Measurements from ENCODE around the gene RAPGEF5. TPM values are rescaled to one million over a fixed set of nuclear protein-coding genes. Genes with fewer than 3 reads are reported as not detected.

Gene RAPGEF5
- total and polyA plus RNA-seq, 2 donors (not counting 3 experiments of a cell fraction or from before 2014, with no cell fraction given): 10.0 to 43.2 TPM

DNA sequence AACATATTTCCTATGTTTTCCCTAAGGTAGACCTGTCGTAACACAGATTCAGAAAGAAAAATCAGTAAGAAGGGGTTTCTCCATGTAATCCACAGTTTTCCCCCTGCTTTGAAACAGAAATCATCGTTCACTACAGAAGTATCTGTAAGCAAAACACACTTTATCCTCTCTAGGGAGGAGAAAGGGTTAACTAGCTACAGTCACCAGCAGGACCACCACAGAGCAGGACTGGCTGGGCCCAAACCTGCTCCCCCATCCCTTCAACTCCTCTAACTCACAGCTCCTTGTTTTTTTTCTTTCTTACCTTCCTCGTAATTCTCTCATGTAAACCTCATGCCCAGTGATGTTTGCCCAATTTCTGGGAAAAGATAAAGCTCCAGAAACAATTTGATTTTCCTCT is 167.7 kb downstream of the RAPGEF5 start:
- no peak for DNase-seq (ENCODE audit: low read depth, low spot score)
- TF ChIP-seq MYC (IDR thresholded peaks at IDR 0.05; ENCODE audit: low read depth, low read length) (no peak), EZH2 (IDR thresholded peaks at IDR 0.05; ENCODE audit: borderline replicate concordance, low read depth, low read length, severe bottlenecking) (no peak), POLR2AphosphoS5 (IDR thresholded peaks at IDR 0.05; ENCODE audit: insufficient read depth, low read depth, low read length) (no peak), JUN (IDR thresholded peaks at IDR 0.05; ENCODE audit: borderline replicate concordance, insufficient read depth, insufficient read length, low read depth) (no peak), FOS (IDR thresholded peaks at IDR 0.05; ENCODE audit: borderline replicate concordance, insufficient read depth, low read length) (no peak), GATA2 (IDR thresholded peaks at IDR 0.05; ENCODE audit: insufficient read depth, insufficient read length, low read depth, low read length) (no peak)
- Histone ChIP-seq H3K36me3 (ENCODE audit: control insufficient read depth in 2 of 2, extremely low read depth in 1 of 2, insufficient read depth in 2 of 2, low read length in 2 of 2) (peaks cover 0 to 15% of the 10 kb centered on the region in 2 experiments), H3K9ac (replicated peaks; ENCODE audit: extremely low read depth, insufficient read depth, low read length) (no peak overlapping the region), H3K9me1 (replicated peaks; ENCODE audit: control insufficient read depth, extremely low read depth, insufficient read depth, low read length) (no peaks in the 10 kb centered on the region), H3K4me2 (ENCODE audit: insufficient read depth, low read length) (no peak overlapping the region), H3K9me3 (replicated peaks; ENCODE audit: control insufficient read depth, insufficient read depth, low read length) (no peaks in the 10 kb centered on the region), H3K27me3 (ENCODE audit: control insufficient read depth in 2 of 2, insufficient read depth in 2 of 2, low read length in 2 of 2) (no peaks in the 10 kb centered on the region), H4K20me1 (replicated peaks; ENCODE audit: control insufficient read depth, extremely low read depth, insufficient read depth, low read length) (no peaks in the 10 kb centered on the region), H3K27ac (ENCODE audit: insufficient read depth, low read depth, low read length) (no peak overlapping the region), H2AFZ (ENCODE audit: low read depth, low read length) (no peak overlapping the region), H3K4me3 (replicated peaks in 1 of 3; ENCODE audit: insufficient read depth in 1 of 3, low read depth in 1 of 3, low read length in 3 of 3) (no peak overlapping the region), H3K79me2 (ENCODE audit: control insufficient read depth, insufficient read depth, low read length) (no peaks in the 10 kb centered on the region), H3K4me1 (ENCODE audit: control insufficient read depth, extremely low read depth, insufficient read depth, low read length) (no peaks in the 10 kb centered on the region)
- dilution Hi-C loops (cut with MboI; ENCODE audit: extremely low pct_ligation_motif_present, low sequenced_read_pairs): no loop called here
- intact Hi-C loops (cut with micrococcal nuclease): no loop called here
- FAIRE-seq: no peak
- ChIA-PET POLR2A (no interaction called here), CTCF (interaction anchor here (1.3 to 1.5 kb wide), 4 partner anchors 13 to 78 kb away, joined by 3 to 6 read pairs (median 4); no protein-coding TSS in a partner anchor)
- no TSS peak for BruUV-seq (replicated peaks)

DNA sequence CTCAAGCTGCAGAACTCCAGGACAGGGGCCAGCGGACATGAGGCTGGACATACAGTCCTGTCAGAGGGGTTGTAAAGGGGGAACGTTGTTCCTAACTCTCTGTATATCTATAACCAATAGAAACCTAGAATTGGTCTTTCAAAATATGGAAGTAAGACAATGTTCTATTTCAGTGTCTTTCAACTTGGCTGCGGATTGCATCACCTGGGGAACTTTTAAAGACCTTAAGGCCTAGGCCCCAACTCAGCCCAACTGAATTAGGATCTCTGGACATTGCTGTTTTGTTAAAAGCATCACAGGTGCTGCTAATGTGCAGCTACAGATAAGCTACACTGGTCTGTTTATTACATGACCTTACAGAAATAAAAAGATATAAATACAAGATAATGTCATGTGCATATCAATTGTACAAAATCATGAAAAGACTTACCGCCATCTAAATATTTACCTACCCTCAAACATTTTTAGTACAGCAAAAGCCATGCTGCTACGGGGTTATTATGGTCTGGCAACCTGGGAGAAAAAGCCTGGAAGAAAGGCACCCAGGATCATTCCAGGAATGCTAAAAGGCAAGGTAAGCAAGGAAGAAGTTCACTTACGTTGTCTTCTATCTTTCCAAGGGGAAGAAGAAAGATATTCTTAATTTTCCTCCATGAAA is 169.1 kb downstream of the RAPGEF5 start:
- Histone ChIP-seq H2AFZ (ENCODE audit: low read depth, low read length) (no peak overlapping the region), H4K20me1 (replicated peaks; ENCODE audit: control insufficient read depth, extremely low read depth, insufficient read depth, low read length) (no peaks in the 10 kb centered on the region), H3K27ac (ENCODE audit: insufficient read depth, low read depth, low read length) (no peak overlapping the region), H3K36me3 (ENCODE audit: control insufficient read depth in 2 of 2, extremely low read depth in 1 of 2, insufficient read depth in 2 of 2, low read length in 2 of 2) (peaks cover 0 to 6% of the 10 kb centered on the region in 2 experiments), H3K4me2 (ENCODE audit: insufficient read depth, low read length) (no peak overlapping the region), H3K79me2 (ENCODE audit: control insufficient read depth, insufficient read depth, low read length) (no peaks in the 10 kb centered on the region), H3K9me3 (replicated peaks; ENCODE audit: control insufficient read depth, insufficient read depth, low read length) (no peaks in the 10 kb centered on the region), H3K27me3 (ENCODE audit: control insufficient read depth in 2 of 2, insufficient read depth in 2 of 2, low read length in 2 of 2) (no peaks in the 10 kb centered on the region), H3K4me3 (replicated peaks in 1 of 3; ENCODE audit: insufficient read depth in 1 of 3, low read depth in 1 of 3, low read length in 3 of 3) (no peak overlapping the region), H3K4me1 (ENCODE audit: control insufficient read depth, extremely low read depth, insufficient read depth, low read length) (no peaks in the 10 kb centered on the region), H3K9ac (replicated peaks; ENCODE audit: extremely low read depth, insufficient read depth, low read length) (no peak overlapping the region), H3K9me1 (replicated peaks; ENCODE audit: control insufficient read depth, extremely low read depth, insufficient read depth, low read length) (no peaks in the 10 kb centered on the region)
- dilution Hi-C loops (cut with MboI; ENCODE audit: extremely low pct_ligation_motif_present, low sequenced_read_pairs): no loop called here
- no peak for DNase-seq (ENCODE audit: low read depth, low spot score)
- TF ChIP-seq POLR2AphosphoS5 (IDR thresholded peaks at IDR 0.05; ENCODE audit: insufficient read depth, low read depth, low read length) (no peak), JUN (IDR thresholded peaks at IDR 0.05; ENCODE audit: borderline replicate concordance, insufficient read depth, insufficient read length, low read depth) (no peak), GATA2 (IDR thresholded peaks at IDR 0.05; ENCODE audit: insufficient read depth, insufficient read length, low read depth, low read length) (no peak), FOS (IDR thresholded peaks at IDR 0.05; ENCODE audit: borderline replicate concordance, insufficient read depth, low read length) (no peak), EZH2 (IDR thresholded peaks at IDR 0.05; ENCODE audit: borderline replicate concordance, low read depth, low read length, severe bottlenecking) (no peak), MYC (IDR thresholded peaks at IDR 0.05; ENCODE audit: low read depth, low read length) (no peak), POLR2A (IDR thresholded peaks at IDR 0.05; ENCODE audit: low read depth, low read length) (no peak)
- TF ChIP-seq, protein P1, sequence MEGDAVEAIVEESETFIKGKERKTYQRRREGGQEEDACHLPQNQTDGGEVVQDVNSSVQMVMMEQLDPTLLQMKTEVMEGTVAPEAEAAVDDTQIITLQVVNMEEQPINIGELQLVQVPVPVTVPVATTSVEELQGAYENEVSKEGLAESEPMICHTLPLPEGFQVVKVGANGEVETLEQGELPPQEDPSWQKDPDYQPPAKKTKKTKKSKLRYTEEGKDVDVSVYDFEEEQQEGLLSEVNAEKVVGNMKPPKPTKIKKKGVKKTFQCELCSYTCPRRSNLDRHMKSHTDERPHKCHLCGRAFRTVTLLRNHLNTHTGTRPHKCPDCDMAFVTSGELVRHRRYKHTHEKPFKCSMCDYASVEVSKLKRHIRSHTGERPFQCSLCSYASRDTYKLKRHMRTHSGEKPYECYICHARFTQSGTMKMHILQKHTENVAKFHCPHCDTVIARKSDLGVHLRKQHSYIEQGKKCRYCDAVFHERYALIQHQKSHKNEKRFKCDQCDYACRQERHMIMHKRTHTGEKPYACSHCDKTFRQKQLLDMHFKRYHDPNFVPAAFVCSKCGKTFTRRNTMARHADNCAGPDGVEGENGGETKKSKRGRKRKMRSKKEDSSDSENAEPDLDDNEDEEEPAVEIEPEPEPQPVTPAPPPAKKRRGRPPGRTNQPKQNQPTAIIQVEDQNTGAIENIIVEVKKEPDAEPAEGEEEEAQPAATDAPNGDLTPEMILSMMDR (IDR thresholded peaks at IDR 0.05; ENCODE audit: extremely low read depth in 1 of 2, insufficient read depth in 1 of 2, low read depth in 1 of 2, low read length in 2 of 2): no peak
- TF ChIP-seq, protein P2, sequence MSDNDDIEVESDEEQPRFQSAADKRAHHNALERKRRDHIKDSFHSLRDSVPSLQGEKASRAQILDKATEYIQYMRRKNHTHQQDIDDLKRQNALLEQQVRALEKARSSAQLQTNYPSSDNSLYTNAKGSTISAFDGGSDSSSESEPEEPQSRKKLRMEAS (IDR thresholded peaks at IDR 0.05; ENCODE audit: insufficient read depth, insufficient read length): no peak
- POLR2A ChIA-PET: no interaction called here
- CTCF ChIA-PET: no interaction called here
- no peak for FAIRE-seq
- intact Hi-C loops (cut with micrococcal nuclease): no loop called here
- no TSS peak for BruUV-seq (replicated peaks)

All from endothelial cell of umbilical vein (primary cell).